IMR-90 (cell line): Measurements from ENCODE around the gene KCNK4. TPM values are rescaled to one million over a fixed set of nuclear protein-coding genes. Genes with fewer than 3 reads are reported as not detected.
A peak's percentile ranks its signal among the peaks of the same experiment; 100 is the strongest.

ENCODE experiments used
- ATAC-seq: fragments of 200-7000 bp; cut with Tn5 transposase; 2 replicates; pipeline ENCODE4 v1.9.1; 2020; ENCODE audit warnings: low read depth, mild to moderate bottlenecking, moderate library complexity
- BruUV-seq: library from RNA; stranded (reverse); fragments of 400-500 nt; replicated peaks from 2 replicates; lab custom pipeline; 2021; lab: Mats Ljungman, UMichigan
- CTCF ChIA-PET: fragments of 300-600 bp; formaldehyde crosslinking; extraction: SDS; loops from one replicate; lab custom pipeline; 2021; ENCODE audit warnings: antibody characterized with exemption; lab: Yijun Ruan, JAX
- POLR2A ChIA-PET: fragments of 300-600 bp; sonication (Branson Sonifier 250); formaldehyde crosslinking; loops from one replicate; lab custom pipeline; 2022; ENCODE audit warnings: antibody characterized with exemption; ENCODE audit not compliant: unreplicated experiment; lab: Charles Lee
- DNase-seq: peaks from one replicate; pipeline ENCODE4 v3.0.0; 2013
- H2AFZ ChIP-seq: replicated peaks from 2 replicates; pipeline ENCODE3; 2013; ENCODE audit warnings: low read length, mild to moderate bottlenecking; ENCODE audit not compliant: poor library complexity
- H2AK5ac ChIP-seq: 2 replicates; pipeline ENCODE4 v1.6.1; 2013; ENCODE audit warnings: low read depth, low read length, inconsistent platforms
- H2AK9ac ChIP-seq: replicated peaks from 2 replicates; pipeline ENCODE3; 2013; ENCODE audit warnings: mild to moderate bottlenecking, low read depth, low read length, moderate library complexity; ENCODE audit not compliant: poor library complexity
- H2BK120ac ChIP-seq: 2 replicates; pipeline ENCODE4 v1.6.1; 2013; ENCODE audit warnings: low read depth, low read length, inconsistent platforms
- H2BK15ac ChIP-seq: 3 replicates; pipeline ENCODE4 v1.6.1; 2013; ENCODE audit warnings: low read depth, low read length, inconsistent platforms
- H2BK20ac ChIP-seq: 2 replicates; pipeline ENCODE4 v1.6.1; 2013; ENCODE audit warnings: low read depth, mild to moderate bottlenecking, inconsistent platforms, low read length, moderate library complexity
- H2BK5ac ChIP-seq: 2 replicates; pipeline ENCODE4 v1.6.1; 2013; ENCODE audit warnings: mild to moderate bottlenecking, low read depth, low read length, inconsistent platforms; ENCODE audit not compliant: poor library complexity, severe bottlenecking
- H3K14ac ChIP-seq: replicated peaks from 2 replicates; pipeline ENCODE4 v1.6.1; 2013; ENCODE audit warnings: low read depth, low read length, inconsistent platforms
- H3K18ac ChIP-seq: 2 replicates; pipeline ENCODE4 v1.6.1; 2013; ENCODE audit warnings: low read depth, low read length, control low read depth
- H3K23ac ChIP-seq: 2 replicates; pipeline ENCODE4 v1.6.1; 2013; ENCODE audit warnings: low read depth, low read length, inconsistent platforms
- H3K27ac ChIP-seq: 2 replicates; pipeline ENCODE4 v1.5.1; 2013; ENCODE audit warnings: mild to moderate bottlenecking, control low read depth, low read length; ENCODE audit not compliant: insufficient read depth
- H3K27me3 ChIP-seq: 2 replicates; pipeline ENCODE4 v1.6.1; 2013; ENCODE audit warnings: low read length; ENCODE audit not compliant: control insufficient read depth, insufficient read depth
- H3K36me3 ChIP-seq: 2 replicates; pipeline ENCODE4 v1.6.1; 2013; ENCODE audit warnings: low read length, mixed read lengths; ENCODE audit not compliant: control insufficient read depth, insufficient read depth
- H3K4ac ChIP-seq: 2 replicates; pipeline ENCODE4 v1.6.1; 2013; ENCODE audit warnings: low read depth, low read length, inconsistent platforms
- H3K4me1 ChIP-seq: 2 replicates; pipeline ENCODE4 v1.6.1; 2013; ENCODE audit warnings: low read length, mixed read lengths; ENCODE audit not compliant: control insufficient read depth, insufficient read depth
- H3K4me2 ChIP-seq: 2 replicates; pipeline ENCODE4 v1.6.1; 2013; ENCODE audit warnings: low read depth, mild to moderate bottlenecking, control low read depth, low read length, moderate library complexity
- H3K4me3 ChIP-seq: 2 replicates; pipeline ENCODE4 v1.5.1; 2013; ENCODE audit warnings: low read depth, mild to moderate bottlenecking, control low read depth, low read length, moderate library complexity; ENCODE audit not compliant: insufficient read depth
- H3K56ac ChIP-seq: 2 replicates; pipeline ENCODE4 v1.6.1; 2013; ENCODE audit warnings: low read length, inconsistent platforms; ENCODE audit not compliant: insufficient read depth; ENCODE audit errors: extremely low read depth
- H3K79me1 ChIP-seq, 2 experiments: 2 replicates each; pipeline ENCODE4 v1.6.1; 2013; ENCODE audit warnings: low read length in 2 of 2, inconsistent platforms in 1 of 2, low read depth in 1 of 2
- H3K9ac ChIP-seq: 2 replicates; pipeline ENCODE4 v1.6.1; 2013; ENCODE audit warnings: low read depth, low read length, control low read depth
- H3K9me1 ChIP-seq: 2 replicates; pipeline ENCODE4 v1.6.1; 2013; ENCODE audit warnings: low read length, inconsistent platforms; ENCODE audit not compliant: insufficient read depth
- H3K9me3 ChIP-seq: 2 replicates; pipeline ENCODE4 v1.6.1; 2013; ENCODE audit warnings: low read length; ENCODE audit not compliant: control insufficient read depth, insufficient read depth
- H4K20me1 ChIP-seq: 2 replicates; pipeline ENCODE4 v1.6.1; 2013; ENCODE audit warnings: low read length, inconsistent platforms; ENCODE audit not compliant: insufficient read depth
- H4K5ac ChIP-seq: 2 replicates; pipeline ENCODE4 v1.6.1; 2013; ENCODE audit warnings: mild to moderate bottlenecking, low read depth, low read length, control low read depth
- H4K8ac ChIP-seq, 2 experiments: 2 replicates each; pipeline ENCODE4 v1.6.1; 2013; ENCODE audit warnings: low read depth in 2 of 2, low read length in 2 of 2, control low read depth in 1 of 2, inconsistent platforms in 1 of 2
- H4K91ac ChIP-seq: 2 replicates; pipeline ENCODE4 v1.6.1; 2013; ENCODE audit warnings: low read depth, low read length, inconsistent platforms; ENCODE audit not compliant: insufficient read depth
- BHLHE40 ChIP-seq: fragments of 150-350 bp; IDR thresholded peaks from 2 replicates; pipeline ENCODE4 v1.6.1; 2016; ENCODE audit warnings: mild to moderate bottlenecking, low read depth, low read length
- CEBPB ChIP-seq: IDR thresholded peaks from 2 replicates; pipeline ENCODE4 v1.6.1; 2012; ENCODE audit warnings: low read depth, low read length, improper control_type of control experiment
- CHD1 ChIP-seq: IDR thresholded peaks from 2 replicates; pipeline ENCODE4 v1.6.1; 2012; ENCODE audit warnings: low read depth, low read length, improper control_type of control experiment
- CTCF ChIP-seq: conservative IDR thresholded peaks from 2 replicates; pipeline ENCODE4 v1.5.1; 2012; ENCODE audit warnings: mild to moderate bottlenecking, low read depth, low read length, improper control_type of control experiment
- ELK1 ChIP-seq: fragments of 150-350 bp; IDR thresholded peaks from 2 replicates; pipeline ENCODE4 v1.6.1; 2016; ENCODE audit warnings: low read depth, mild to moderate bottlenecking, low read length, moderate library complexity, borderline replicate concordance
- FOS ChIP-seq: fragments of 150-350 bp; IDR thresholded peaks from 2 replicates; pipeline ENCODE4 v1.6.1; 2016; ENCODE audit warnings: low read depth, low read length
- MAFK ChIP-seq: IDR thresholded peaks from 2 replicates; pipeline ENCODE4 v1.6.1; 2012; ENCODE audit warnings: low read depth, low read length, improper control_type of control experiment
- MAZ ChIP-seq: IDR thresholded peaks from 2 replicates; pipeline ENCODE4 v1.6.1; 2012; ENCODE audit warnings: low read depth, mild to moderate bottlenecking, low read length, improper control_type of control experiment, moderate library complexity, borderline replicate concordance
- MXI1 ChIP-seq: IDR thresholded peaks from 2 replicates; pipeline ENCODE4 v1.6.1; 2012; ENCODE audit warnings: low read depth, mild to moderate bottlenecking, low read length, moderate library complexity, borderline replicate concordance
- NFE2L2 ChIP-seq: fragments of 150-350 bp; IDR thresholded peaks from 2 replicates; pipeline ENCODE4 v1.6.1; 2016; ENCODE audit warnings: low read depth, mild to moderate bottlenecking, low read length
- POLR2A ChIP-seq: IDR thresholded peaks from 2 replicates; pipeline ENCODE4 v1.6.1; 2012; ENCODE audit warnings: mild to moderate bottlenecking, low read depth, low read length
- RAD21 ChIP-seq: IDR thresholded peaks from 2 replicates; pipeline ENCODE4 v1.6.1; 2012; ENCODE audit warnings: low read length, improper control_type of control experiment
- RCOR1 ChIP-seq: IDR thresholded peaks from 2 replicates; pipeline ENCODE4 v1.6.1; 2012; ENCODE audit warnings: mild to moderate bottlenecking, low read length, improper control_type of control experiment; ENCODE audit not compliant: insufficient replicate concordance
- RFX5 ChIP-seq: IDR thresholded peaks from 2 replicates; pipeline ENCODE4 v1.8.0; 2012; ENCODE audit warnings: low read depth, mild to moderate bottlenecking, low read length, moderate library complexity
- SMC3 ChIP-seq: fragments of 150-350 bp; IDR thresholded peaks from 2 replicates; pipeline ENCODE4 v1.6.1; 2016; ENCODE audit warnings: low read depth, mild to moderate bottlenecking, antibody characterized with exemption, low read length, moderate library complexity
- USF2 ChIP-seq: fragments of 150-350 bp; IDR thresholded peaks from 2 replicates; pipeline ENCODE4 v1.6.1; 2017; ENCODE audit warnings: mild to moderate bottlenecking, antibody characterized with exemption, low read length, low read depth
- WGBS, 2 experiments: methylation state at CpG; one replicate each; pipeline versions ENCODE4 v1.1.5 to v1.1.7; 2013; ENCODE audit warnings: missing lambda C conversion rate in 2 of 2; ENCODE audit not compliant: insufficient read length in 1 of 2; ENCODE audit errors: extremely low coverage in 2 of 2; 5-methylcytosine and 5-hydroxymethylcytosine counted together
- dilution Hi-C: fragments of 300-500 bp; cut with HindIII; formaldehyde crosslinking; loops from one replicate; pipeline ENCODE4 v1.14.3; 2018; ENCODE audit warnings: low sequenced_read_pairs; ENCODE audit not compliant: unreplicated experiment
- in situ Hi-C: fragments of 300-500 bp; cut with MboI; formaldehyde crosslinking; loops from 3 replicates; pipeline ENCODE4 v1.14.3; 2019; ENCODE audit warnings: low sequenced_read_pairs, inconsistent platforms, mixed read lengths
- intact Hi-C: fragments of 100-400 bp; cut with micrococcal nuclease; formaldehyde crosslinking; loops from 2 replicates; pipeline ENCODE4 v1.10.0; 2022
- polyA plus RNA-seq, 3 experiments: library from polyadenylated mRNA; depleted of rRNA; stranded (reverse); fragments of >200 nt; gene quantifications; 2 replicates each; pipeline ENCODE4 v1.2.3, GENCODE V29; 2012; ENCODE audit warnings: low replicate concordance in 1 of 3
- total RNA-seq: library from RNA; depleted of rRNA; stranded (reverse); fragments of >200 nt; gene quantifications from 2 replicates; pipeline ENCODE4 v1.2.3, GENCODE V29; 2012

The KCNK4 gene
- total and polyA plus RNA-seq, 2 of the 4 experiments (the other 2 are of a cell fraction) = not detected

GRCh38 chr11:64260147-64260708 is 30.9 kb upstream of the KCNK4 start:
- Histone ChIP-seq H4K8ac (no peak overlapping the region), H4K91ac (no peak overlapping the region), H3K79me1 (peaks cover 7 to 45% of the 10 kb centered on the region in 2 experiments; a peak in 2 of 4 replicates), H3K9ac (no peak overlapping the region), H2AK9ac (peak overlapping the region; percentile 0), H2BK15ac (no peak overlapping the region), H4K20me1 (no peaks in the 10 kb centered on the region), H2AK5ac (no peak overlapping the region), H3K4me2 (no peak overlapping the region), H4K5ac (no peak overlapping the region), H2BK120ac (no peak overlapping the region), H3K56ac (no peak overlapping the region), H3K9me1 (0 out of 2 replicates have a peak, but pooled peaks cover 5% of the 10 kb centered on the region), H3K4me3 (no peak overlapping the region), H2BK20ac (no peak overlapping the region), H3K36me3 (peaks cover 62% of the 10 kb centered on the region), H3K4ac (no peak overlapping the region), H3K9me3 (no peaks in the 10 kb centered on the region), H3K18ac (no peak overlapping the region), H3K4me1 (peaks cover 9% of the 10 kb centered on the region), H2BK5ac (no peak overlapping the region), H3K27ac (no peak overlapping the region), H3K14ac (no peak overlapping the region), H3K23ac (no peak overlapping the region), H3K27me3 (no peaks in the 10 kb centered on the region), H2AFZ (no peak overlapping the region)
- no peak for ATAC-seq
- 100% methylated on average over 3 of the region's 6 CpGs; no CpG with 5 or more reads in 1 of the 2 experiments for WGBS, 2 experiments
- POLR2A ChIA-PET = no interaction called here
- CTCF ChIA-PET = interaction anchor here (0.6 kb wide), 2 partner anchors 8 to 351 kb away, joined by 3 read pairs; no protein-coding TSS in a partner anchor
- TF ChIP-seq CEBPB = no peak
- TF ChIP-seq FOS = no peak
- no peak for TF ChIP-seq BHLHE40
- TF ChIP-seq ELK1 = no peak
- no peak for TF ChIP-seq MXI1
- no peak for TF ChIP-seq CTCF
- no peak for TF ChIP-seq NFE2L2
- TF ChIP-seq USF2 = no peak
- TF ChIP-seq MAFK = no peak
- TF ChIP-seq CHD1 = no peak
- no peak for TF ChIP-seq RCOR1
- TF ChIP-seq SMC3 = no peak
- TF ChIP-seq MAZ = no peak
- no peak for TF ChIP-seq POLR2A
- no peak for TF ChIP-seq RAD21
- no peak for TF ChIP-seq RFX5
- in situ Hi-C loops (no loop called here), intact Hi-C loops (no loop called here), dilution Hi-C loops (no loop called here)
- BruUV-seq = no TSS peak
- no peak for DNase-seq
